ENCODE data around the gene ZNF620.
"Not testable (repeated sequence)": the region's sequence is repeated elsewhere in the genome, so short reads cannot be mapped to it uniquely, and the experiment has no call there.

The ZNF620 gene

DNA sequence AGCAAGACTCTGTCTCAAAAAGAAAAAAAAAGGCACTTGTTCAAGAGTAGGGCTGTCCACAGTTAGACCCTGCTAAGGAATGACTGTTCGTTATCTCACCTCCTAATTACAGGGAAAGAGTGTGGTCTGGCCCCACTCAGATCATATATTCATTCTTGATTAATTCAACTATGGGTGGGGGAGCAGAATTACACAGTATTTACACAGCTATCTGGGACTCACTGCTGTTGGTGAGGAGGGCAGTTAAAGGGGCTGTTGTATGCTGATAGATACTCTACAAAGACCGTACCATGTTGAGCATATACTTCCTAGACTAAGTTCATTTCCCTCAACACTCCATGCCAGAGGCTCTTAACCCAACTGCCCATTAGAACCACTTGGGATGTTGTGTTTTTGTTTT is 3.8 kb upstream of the ZNF620 start:
- no peak for DNase-seq (ENCODE audit: low read depth)

DNA sequence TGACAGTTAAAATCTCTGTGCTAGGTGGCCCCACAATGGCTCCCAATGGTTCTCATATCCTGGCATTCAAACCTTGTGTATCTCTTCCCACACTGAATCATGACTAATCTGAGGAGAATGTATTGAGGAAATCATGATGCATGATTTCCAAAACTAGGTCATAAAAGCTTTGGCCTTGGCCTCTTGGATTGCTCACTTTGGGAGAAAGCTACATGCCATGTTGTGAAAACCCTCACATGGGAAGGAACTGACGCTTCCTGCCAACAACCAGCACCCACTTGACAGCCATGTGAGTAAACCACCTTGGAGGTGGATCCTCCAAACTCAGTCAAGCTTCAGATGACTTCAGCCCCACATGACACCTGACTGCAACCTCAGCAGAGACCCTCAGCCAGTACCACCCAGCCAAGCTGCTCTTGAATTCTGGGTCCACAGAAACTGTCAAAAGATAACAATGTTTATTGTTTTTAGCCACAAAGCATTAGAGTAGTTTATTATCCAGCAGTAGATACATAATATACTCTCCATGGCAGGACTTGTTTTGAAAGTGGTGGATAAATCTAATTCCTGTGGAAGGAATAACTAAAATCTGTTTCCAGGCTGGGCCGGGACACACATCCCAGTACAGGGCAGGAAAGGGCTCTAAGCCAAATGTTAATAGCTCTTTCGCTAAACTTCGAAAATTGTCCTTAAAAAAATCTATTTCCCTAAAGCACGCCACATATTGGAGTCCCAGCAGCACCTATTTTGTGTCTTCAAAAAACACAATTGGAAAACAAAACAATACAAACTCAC is 1.0 kb upstream of the ZNF620 start:
- no peak for DNase-seq (ENCODE audit: low read depth)

DNA sequence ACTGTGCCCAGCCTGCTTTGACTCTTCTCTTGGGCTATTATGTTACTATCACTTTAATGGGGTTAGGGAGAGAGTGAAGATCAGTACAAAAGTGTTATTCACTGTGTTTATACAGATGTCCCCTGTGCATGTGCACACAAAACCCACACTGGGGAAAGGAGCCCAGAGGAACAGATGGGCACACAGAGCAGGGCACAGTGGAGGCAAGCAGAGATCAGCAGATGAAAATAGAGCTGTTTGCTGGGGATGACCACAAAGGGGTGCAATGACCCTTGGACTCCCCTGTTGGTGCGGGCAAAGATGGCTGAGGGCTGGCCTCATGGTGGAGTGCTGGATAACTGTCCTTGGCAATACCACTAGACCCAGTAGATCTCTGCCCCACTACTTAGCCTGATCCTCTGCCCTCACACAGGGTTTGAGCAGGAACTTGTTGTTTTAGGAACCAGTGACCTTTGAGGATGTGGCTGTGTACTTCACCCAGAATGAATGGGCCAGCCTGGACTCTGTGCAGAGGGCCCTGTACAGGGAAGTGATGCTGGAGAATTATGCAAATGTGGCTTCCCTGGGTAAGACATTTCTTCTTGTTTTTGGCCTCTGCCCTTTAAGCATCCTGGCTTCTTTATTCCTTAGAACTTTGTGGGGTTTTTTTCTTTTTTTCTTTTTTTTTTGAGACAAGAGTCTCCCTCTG is 5.3 kb downstream of the ZNF620 start:
- no peak for DNase-seq (ENCODE audit: low read depth)

DNA sequence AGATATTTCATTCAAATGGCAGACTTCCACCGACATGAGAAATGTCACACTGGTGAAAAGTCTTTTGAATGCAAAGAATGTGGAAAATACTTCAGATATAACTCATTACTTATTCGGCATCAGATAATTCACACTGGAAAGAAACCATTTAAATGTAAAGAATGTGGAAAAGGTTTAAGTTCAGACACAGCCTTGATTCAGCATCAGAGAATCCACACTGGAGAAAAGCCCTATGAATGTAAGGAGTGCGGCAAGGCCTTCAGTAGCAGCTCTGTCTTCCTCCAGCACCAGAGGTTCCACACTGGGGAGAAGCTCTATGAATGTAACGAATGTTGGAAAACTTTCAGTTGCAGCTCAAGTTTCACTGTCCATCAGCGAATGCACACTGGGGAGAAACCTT is 10.4 kb downstream of the ZNF620 start:
- DNase-seq (ENCODE audit: low read depth) = no peak

DNA sequence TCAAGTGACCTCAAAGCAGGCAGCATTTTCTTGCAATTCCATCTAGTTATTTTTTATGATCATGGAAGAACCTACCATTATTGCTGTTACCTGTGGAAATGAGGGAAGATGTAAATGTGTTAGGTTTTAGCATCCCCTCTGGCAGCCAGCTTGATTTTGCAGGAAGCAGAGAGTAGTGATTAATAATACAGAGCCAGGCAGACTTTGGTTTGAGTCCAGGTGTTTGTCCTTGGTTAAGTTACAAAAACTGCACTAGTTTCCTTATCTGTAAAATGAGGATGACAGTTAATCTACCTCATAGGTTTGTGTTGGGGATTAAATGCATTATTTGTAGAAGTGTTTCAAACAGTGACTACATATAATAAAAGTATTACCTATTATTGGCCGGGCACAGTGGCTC is 12.2 kb downstream of the ZNF620 start:
- no peak for DNase-seq (ENCODE audit: low read depth)

DNA sequence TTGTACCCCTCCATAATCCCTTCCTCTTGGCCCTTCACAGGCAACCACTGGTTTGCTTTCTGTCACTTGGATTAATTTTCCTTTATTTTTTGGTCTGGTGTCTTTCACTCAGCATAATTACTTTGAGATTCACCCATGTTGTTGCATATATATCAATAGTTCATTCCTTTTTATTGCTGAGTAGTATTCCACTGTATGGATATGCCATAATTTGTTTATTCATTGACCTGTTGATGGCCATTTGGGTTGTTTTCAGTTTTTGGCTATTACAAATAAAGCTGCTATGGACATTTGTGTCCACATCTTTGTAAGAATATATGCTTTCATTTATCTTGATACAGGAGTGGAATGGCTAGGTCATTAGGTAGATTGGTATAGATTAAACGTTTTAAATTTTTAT is 13.0 kb downstream of the ZNF620 start:
- no peak for DNase-seq (ENCODE audit: low read depth)

DNA sequence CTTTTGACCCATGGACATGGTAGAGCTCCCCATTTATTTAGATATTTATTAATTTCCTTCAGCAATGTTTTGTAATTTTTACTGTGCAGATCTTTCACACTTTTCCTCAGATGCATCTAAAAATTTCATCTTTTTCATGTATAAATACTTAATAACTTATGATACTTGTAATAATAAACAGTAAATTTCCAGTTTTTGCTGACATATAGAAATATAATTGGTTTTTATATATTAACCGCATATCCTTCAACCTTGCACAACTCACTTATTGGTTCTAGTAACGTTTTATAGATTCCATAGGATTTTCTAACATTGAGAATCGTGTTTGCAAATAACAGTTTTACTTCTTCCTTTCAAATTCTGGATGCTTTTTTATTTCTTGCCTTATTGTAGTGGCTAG is 15.4 kb downstream of the ZNF620 start:
- DNase-seq (ENCODE audit: low read depth) = no peak

DNA sequence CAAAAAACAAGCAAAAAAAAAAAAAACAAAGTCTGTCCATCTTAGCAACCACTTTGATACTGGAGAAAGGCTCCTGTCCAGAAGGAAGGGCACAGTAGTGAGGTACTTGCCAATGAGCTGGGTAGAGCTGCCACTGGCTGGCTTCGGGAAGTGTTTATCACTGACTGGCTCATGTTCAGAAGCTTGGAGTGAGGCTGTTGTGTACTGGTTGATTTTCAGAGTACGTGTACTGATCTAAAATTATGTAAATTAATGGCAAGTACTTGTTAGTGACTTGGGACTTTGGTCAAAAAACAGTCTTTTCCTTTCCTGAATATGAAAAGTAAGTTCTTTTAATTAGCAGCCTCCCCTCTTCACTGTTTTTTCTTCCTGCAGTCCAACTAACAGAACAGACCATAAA is 17.9 kb downstream of the ZNF620 start:
- DNase-seq (ENCODE audit: low read depth) = no peak

DNA sequence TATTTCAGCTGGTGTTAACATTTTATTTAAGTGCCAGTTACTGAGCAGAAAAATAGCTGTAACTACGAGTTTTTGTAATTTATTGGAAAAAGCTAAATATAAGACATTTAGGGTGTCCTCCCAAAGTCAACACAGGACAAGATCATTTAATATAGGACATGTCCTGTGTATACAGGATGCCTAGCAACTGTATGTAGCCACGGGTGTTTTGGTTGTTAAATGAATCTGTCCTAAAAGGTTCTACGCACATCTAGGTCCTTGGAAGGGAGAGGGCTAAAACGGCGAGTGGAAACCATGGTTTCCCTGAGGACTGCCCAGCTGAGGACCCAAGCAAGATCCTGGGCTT is 18.4 kb downstream of the ZNF620 start:
- DNase-seq (ENCODE audit: low read depth) = no peak

DNA sequence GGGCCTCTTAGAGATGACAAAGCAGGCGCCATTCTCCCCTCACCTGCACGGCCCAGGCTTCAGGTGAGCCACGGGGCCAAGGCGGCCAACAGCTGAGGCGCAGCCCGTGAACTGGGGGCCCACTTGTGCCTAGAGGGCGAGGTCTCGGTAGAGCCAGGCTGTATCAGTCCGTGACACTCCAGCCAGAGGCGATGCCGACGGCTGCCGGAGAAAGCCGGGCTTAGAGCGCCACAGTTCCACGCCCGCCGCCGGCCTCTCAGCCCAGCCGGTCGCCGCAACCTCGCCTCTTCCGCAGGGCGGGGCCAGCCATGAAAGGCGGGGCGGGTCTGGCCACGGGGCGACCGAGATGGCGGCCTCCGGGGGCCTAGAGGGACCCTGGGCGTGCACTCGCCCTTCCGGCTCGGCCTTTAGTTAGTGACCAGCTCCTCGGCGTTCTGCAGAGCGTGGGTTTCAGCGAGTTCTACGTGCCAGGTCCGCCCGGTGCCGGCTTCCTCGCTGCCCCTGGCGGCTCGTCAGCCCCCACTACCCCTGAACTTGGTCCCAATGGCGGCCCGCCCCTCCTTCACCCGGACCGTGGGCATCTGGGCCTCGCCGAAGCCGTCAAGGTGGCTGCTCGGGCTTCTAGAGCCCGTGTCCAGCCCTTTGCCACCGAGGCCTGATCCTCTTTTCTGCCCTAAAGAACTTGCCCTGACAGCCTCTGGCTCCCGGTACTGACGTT is 18.9 kb downstream of the ZNF620 start, which contains the start of gene ZNF621:
ZNF621 (plus strand) TSS at position 393 of the 718 bp plus-strand sequence. CDS start 881 bp downstream, outside the sequence.
- peak; percentile 69 for DNase-seq (ENCODE audit: low read depth)

DNA sequence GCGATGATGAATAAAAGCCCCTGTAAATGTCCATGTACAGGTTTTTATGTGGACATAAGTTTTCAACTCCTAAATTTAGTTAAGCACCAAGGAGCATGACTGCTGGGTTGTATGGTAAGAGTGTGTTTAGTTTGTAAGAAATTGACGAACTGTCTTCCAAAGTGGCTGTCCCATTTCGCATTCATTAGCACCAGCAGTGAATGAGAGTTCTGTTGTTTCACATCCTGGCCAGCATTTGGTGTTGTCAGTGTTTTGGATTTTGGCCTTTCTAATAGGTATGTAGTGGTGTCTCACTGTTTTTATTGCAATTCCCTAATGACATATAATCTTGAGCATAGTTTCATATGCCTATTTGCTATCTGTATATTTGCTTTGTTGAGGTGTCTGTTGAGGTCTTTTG is 22.6 kb downstream of the ZNF620 start:
- DNase-seq (ENCODE audit: low read depth) = no peak

DNA sequence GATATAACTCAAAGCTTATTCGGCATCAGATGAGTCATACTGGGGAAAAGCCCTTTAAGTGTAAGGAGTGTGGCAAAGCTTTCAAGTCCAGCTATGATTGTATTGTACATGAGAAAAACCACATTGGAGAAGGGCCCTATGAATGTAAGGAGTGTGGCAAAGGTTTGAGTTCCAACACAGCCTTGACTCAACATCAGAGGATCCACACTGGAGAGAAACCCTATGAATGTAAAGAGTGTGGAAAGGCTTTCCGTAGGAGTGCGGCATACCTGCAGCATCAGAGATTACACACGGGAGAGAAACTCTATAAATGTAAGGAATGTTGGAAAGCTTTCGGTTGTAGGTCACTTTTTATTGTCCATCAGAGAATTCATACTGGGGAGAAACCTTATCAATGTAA is 26.4 kb downstream of the ZNF620 start:
- DNase-seq (ENCODE audit: low read depth) = no peak

DNA sequence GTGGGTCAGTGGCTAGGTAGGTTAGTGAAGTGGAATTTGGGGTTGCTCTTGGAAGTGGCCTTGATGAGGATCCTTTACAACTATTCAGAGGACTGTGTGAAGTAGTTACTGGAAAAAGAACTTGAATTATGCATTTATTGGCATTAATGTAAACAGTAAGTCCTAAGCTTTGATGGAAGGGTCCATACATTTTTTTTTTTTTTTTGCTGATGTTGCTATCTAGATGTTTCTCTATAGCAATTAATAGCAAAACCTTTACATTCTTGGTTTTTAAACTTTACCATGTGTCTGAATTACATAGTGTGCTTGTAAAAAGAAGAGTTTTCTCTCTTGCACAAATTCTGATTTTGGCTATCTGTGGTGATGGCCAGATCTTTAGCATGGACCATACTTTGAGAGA is 28.4 kb downstream of the ZNF620 start:
- no peak for DNase-seq (ENCODE audit: low read depth)

DNA sequence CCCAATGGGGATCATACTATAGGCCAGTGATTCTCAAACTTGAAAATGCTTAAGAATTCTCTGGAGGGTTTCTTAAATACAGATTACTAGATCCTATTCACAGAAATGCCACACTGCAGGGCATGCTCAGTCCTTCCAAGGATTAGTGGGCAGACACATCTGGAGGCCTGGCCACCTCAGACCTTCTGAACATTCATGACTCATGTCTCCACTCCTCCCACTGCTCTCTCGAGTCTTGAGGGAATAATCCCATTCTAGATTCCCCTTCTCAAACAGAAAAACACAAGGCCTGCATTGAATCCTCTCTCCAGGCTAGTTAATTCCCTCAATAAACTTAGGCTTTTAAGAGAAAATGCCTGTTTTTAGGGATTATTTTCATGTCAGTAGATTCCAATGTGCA is 41.0 kb downstream of the ZNF620 start:
- no peak for DNase-seq (ENCODE audit: low read depth)

DNA sequence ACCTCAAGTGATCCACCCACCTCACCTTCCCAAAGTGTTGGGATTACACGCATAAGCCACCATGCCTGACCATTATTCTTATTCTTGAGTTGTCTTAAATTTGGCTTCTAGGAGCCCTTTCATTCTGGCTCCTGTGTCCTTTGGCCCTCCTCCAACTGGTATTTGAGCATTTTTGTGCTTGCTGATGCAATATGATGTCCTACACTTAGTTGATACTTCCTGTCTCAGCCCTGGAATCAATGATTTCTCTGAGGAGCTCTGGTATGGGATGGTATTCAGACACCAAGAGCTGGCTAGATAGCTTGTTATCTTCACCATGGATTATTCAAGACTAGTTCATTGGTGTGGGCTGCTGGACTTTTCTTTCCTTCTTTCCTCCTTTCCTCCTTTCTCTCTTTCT is 44.3 kb downstream of the ZNF620 start:
- no peak for DNase-seq (ENCODE audit: low read depth)

DNA sequence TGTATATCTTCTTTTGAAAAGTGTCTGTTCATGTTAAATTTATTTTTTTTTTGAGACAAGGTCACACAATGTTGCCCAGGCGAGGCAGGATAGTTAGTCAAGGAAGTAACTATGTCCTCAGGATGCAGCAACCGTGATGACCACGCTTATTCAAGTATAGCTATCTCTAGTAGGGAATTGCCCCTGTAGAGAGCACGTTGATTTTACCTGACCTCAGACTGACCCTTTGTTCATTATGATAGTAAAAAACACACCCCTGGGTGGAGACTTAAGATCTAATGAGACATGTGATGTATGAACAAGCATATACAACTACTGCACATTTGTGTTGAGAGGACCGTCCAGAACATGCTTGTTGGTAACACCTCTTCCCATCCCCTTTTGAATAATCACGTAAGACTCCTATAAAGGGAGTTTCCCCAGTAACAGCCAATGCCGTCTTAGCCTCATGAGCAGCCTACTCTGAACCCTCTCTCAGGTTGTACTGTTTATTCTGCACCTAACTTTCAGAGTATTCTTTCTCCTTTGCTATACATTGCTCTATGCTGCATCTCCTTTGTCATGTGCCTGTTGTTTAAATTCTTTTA is 51.8 kb downstream of the ZNF620 start:
- no peak for DNase-seq (ENCODE audit: low read depth)

DNA sequence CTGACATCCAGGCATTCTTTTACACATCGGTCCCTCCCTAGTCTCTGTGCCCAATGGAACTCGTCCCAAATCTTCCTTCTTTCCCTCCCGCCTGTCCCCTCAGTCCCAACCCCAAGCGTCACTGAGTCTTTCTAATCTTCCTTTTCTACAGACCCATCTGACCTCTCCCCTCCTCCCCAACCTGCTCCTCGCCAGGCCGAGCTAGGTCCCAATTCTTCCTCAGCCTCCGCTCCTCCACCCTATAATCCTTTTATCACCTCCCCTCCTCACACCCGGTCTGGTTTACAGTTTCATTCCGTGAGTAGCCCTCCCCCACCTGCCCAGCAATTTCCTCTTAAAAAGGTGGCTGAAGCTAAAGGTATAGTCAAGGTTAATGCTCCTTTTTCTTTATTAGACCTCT is 56.6 kb downstream of the ZNF620 start:
- not testable (repeated sequence) for DNase-seq (ENCODE audit: low read depth)

DNA sequence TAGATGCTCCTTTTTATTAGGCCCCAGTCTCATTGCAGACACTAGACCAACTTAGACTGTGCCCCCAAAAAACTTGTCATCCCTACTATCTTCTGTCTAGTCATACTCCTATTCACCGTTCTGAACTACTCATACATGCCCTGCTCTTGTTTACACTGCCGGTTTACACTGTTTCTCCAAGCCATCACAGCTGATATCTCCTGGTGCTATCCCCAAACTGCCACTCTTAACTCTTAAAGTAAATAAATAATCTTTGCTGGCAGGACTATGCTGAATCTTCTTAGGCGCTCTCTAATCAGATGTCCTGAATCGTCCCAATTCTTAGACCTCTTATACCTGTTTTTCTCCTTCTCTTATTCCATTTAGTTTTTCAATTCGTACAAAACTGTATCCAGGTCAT is 59.8 kb downstream of the ZNF620 start:
- not testable (repeated sequence) for DNase-seq (ENCODE audit: low read depth)

DNA sequence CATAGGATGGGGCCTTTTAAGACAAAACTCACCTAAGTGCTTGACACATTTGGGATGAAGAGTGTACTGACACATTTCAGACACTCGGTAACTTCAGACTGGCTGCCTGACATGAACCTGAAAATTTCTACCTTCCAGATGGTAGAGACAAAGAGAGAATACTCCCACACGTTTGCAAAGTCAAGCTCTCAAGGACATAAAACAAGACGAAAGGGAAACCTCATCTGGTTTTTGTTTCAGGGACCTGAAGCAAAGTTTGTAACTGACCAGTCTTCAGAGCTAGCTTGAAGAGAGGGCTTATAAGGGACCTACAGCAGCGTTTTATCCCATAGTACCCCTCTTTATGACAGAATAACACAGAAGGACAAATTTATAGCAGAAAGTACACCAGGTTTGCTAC is 60.9 kb downstream of the ZNF620 start:
- DNase-seq (ENCODE audit: low read depth) = no peak
